Right lobe of liver (tissue), 4 donors: ENCODE results near the gene COIL.

Experiments used
- CTCF ChIP-seq, 4 donors: fragments of 200-600 bp in 3 of 4; fragments of 450-650 bp in 1 of 4; IDR thresholded peaks; one replicate each; pipeline versions ENCODE4 v1.5.1 to v1.8.0; 2016 to 2022; ENCODE audit warnings: antibody characterized with exemption in 4 of 4, mild to moderate bottlenecking in 2 of 4
- POLR2A ChIP-seq: fragments of 450-650 bp; IDR thresholded peaks from one replicate; pipeline ENCODE4 v1.6.1; 2017; ENCODE audit warnings: antibody characterized with exemption, mild to moderate bottlenecking
- donor health status: DM: no; HTN: no; CAD: no.
- donor health status: DM: no; HTN: no; CAD: no.
- donor health status: DM: no; HTN: yes; CAD: no.

GRCh38 chr17:56919717-56920116 is 41.1 kb downstream of the COIL start:
- TF ChIP-seq CTCF (IDR thresholded peaks at IDR 0.05) (no peak), POLR2A (no peak)
